CD14-positive monocyte (primary cell): ENCODE measurements around the gene KISS1R. TPM values are rescaled to one million over a fixed set of nuclear protein-coding genes. Genes with fewer than 3 reads are reported as not detected.
A peak's percentile ranks its signal among the peaks of the same experiment; 100 is the strongest.

Source experiments
- DNase-seq, 3 donors: peaks; one replicate each; pipeline ENCODE4 v3.0.0-alpha.2; 2011 to 2022
- H2AFZ ChIP-seq: 2 replicates; pipeline ENCODE4 v1.6.0; 2012; ENCODE audit warnings: mild to moderate bottlenecking, low read depth, low read length, inconsistent platforms; ENCODE audit not compliant: insufficient read depth, poor library complexity, severe bottlenecking
- H3K27ac ChIP-seq, 2 donors: 1 replicate in 1 of 2; 2 replicates in 1 of 2; pipeline ENCODE4 v1.5.1; 2012 to 2013; ENCODE audit warnings: low read length in 2 of 2, control low read depth in 1 of 2, inconsistent platforms in 1 of 2, low read depth in 1 of 2, mild to moderate bottlenecking in 1 of 2
- H3K27me3 ChIP-seq, 2 donors: one replicate each; pipeline versions ENCODE4 v1.6.0 to v1.6.1; 2011 to 2013; ENCODE audit warnings: low read length in 2 of 2; ENCODE audit not compliant: control insufficient read depth in 2 of 2, insufficient read depth in 2 of 2
- H3K36me3 ChIP-seq, 2 donors: replicated peaks in 1 of 2; 1 replicate in 1 of 2; 2 replicates in 1 of 2; pipeline versions ENCODE4 v1.5.1 to v1.6.1; 2012 to 2013; ENCODE audit warnings: low read length in 2 of 2, control low read depth in 1 of 2, inconsistent platforms in 1 of 2, mild to moderate bottlenecking in 1 of 2; ENCODE audit not compliant: insufficient read depth in 2 of 2, control insufficient read depth in 1 of 2
- H3K4me1 ChIP-seq, 2 donors: 1 replicate in 1 of 2; 2 replicates in 1 of 2; pipeline versions ENCODE4 v1.5.1 to v1.6.1; 2012 to 2013; ENCODE audit warnings: low read length in 2 of 2, control low read depth in 1 of 2, inconsistent platforms in 1 of 2, mild to moderate bottlenecking in 1 of 2, moderate library complexity in 1 of 2; ENCODE audit not compliant: insufficient read depth in 2 of 2, control insufficient read depth in 1 of 2
- H3K4me2 ChIP-seq: replicated peaks from 2 replicates; pipeline ENCODE3; 2012; ENCODE audit warnings: low read length, moderate library complexity, mild to moderate bottlenecking; ENCODE audit not compliant: poor library complexity, severe bottlenecking; ENCODE audit errors: extremely low read depth
- H3K4me3 ChIP-seq, 3 experiments: fragments of 200-600 bp in 1 of 3; sonication (generic) in 1 of 3; replicated peaks in 1 of 3; 1 replicate in 2 of 3; 2 replicates in 1 of 3; pipeline ENCODE4 v1.5.1; 2011 to 2013; ENCODE audit warnings: low read length in 3 of 3, mild to moderate bottlenecking in 3 of 3, control low read depth in 2 of 3, low read depth in 2 of 3, inconsistent platforms in 1 of 3, moderate library complexity in 1 of 3
- H3K79me2 ChIP-seq: 2 replicates; pipeline ENCODE4 v1.6.0; 2012; ENCODE audit warnings: mild to moderate bottlenecking, control low read depth, inconsistent platforms, low read length, moderate library complexity; ENCODE audit not compliant: insufficient read depth
- H3K9ac ChIP-seq: 2 replicates; pipeline ENCODE4 v1.6.0; 2017; ENCODE audit warnings: low read length, mild to moderate bottlenecking; ENCODE audit not compliant: insufficient read depth, poor library complexity, severe bottlenecking
- H3K9me3 ChIP-seq, 2 donors: replicated peaks in 1 of 2; 1 replicate in 1 of 2; 2 replicates in 1 of 2; pipeline versions ENCODE4 v1.5.1 to v1.6.1; 2012 to 2013; ENCODE audit warnings: low read length in 2 of 2, control low read depth in 1 of 2; ENCODE audit not compliant: control insufficient read depth in 1 of 2, insufficient read depth in 1 of 2
- H4K20me1 ChIP-seq: 2 replicates; pipeline ENCODE4 v1.6.0; 2012; ENCODE audit warnings: mild to moderate bottlenecking, low read length, control low read depth, moderate library complexity; ENCODE audit not compliant: insufficient read depth
- H3K27ac Mint-ChIP-seq, 7 donors: one replicate each; pipeline ENCODE4 v1.8.0; 2020; ENCODE audit warnings: mild to moderate bottlenecking in 7 of 7, mixed read lengths in 7 of 7, moderate library complexity in 6 of 7, inconsistent platforms in 2 of 7
- H3K27me3 Mint-ChIP-seq, 3 donors: one replicate each; pipeline ENCODE4 v1.8.0; 2021 to 2022; ENCODE audit warnings: low read depth in 3 of 3, mild to moderate bottlenecking in 3 of 3, mixed read lengths in 3 of 3, moderate library complexity in 3 of 3, inconsistent platforms in 1 of 3
- H3K36me3 Mint-ChIP-seq, 2 donors: one replicate each; pipeline ENCODE4 v1.8.0; 2020; ENCODE audit warnings: mixed read lengths in 2 of 2, inconsistent platforms in 1 of 2, mild to moderate bottlenecking in 1 of 2
- H3K4me1 Mint-ChIP-seq: one replicate; pipeline ENCODE4 v1.8.0; 2020; ENCODE audit warnings: mild to moderate bottlenecking, mixed read lengths
- H3K4me3 Mint-ChIP-seq, 2 donors: one replicate each; pipeline ENCODE4 v1.8.0; 2020; ENCODE audit warnings: mild to moderate bottlenecking in 2 of 2, mixed read lengths in 2 of 2, moderate library complexity in 1 of 2
- H3K9me3 Mint-ChIP-seq, 7 donors: one replicate each; pipeline ENCODE4 v1.8.0; 2020 to 2022; ENCODE audit warnings: mixed read lengths in 7 of 7, mild to moderate bottlenecking in 6 of 7, moderate library complexity in 6 of 7, inconsistent platforms in 2 of 7
- CTCF ChIP-seq: fragments of 200-600 bp; IDR thresholded peaks from one replicate; pipeline ENCODE4 v1.8.0; 2022; ENCODE audit warnings: antibody characterized with exemption, mild to moderate bottlenecking
- WGBS: methylation state at CpG from one replicate; pipeline ENCODE4 v1.1.5; 2013; ENCODE audit warnings: missing lambda C conversion rate; ENCODE audit not compliant: insufficient coverage; 5-methylcytosine and 5-hydroxymethylcytosine counted together
- intact Hi-C, 2 donors: fragments of 100-400 bp; cut with micrococcal nuclease; formaldehyde crosslinking; loops; one replicate each; pipeline versions ENCODE4 v1.15.0 to v1.15.1; 2023
- polyA plus RNA-seq, 3 donors: library from polyadenylated mRNA; depleted of rRNA in 1 of 3; unstranded in 2 of 3; stranded (reverse) in 1 of 3; fragments of 300-500 nt in 2 of 3; fragments of >200 nt in 1 of 3; fragmentation: Illumina TruSeq in 2 of 3; gene quantifications; 1 replicate in 2 of 3; 2 replicates in 1 of 3; pipeline ENCODE4 v1.2.3, GENCODE V29; 2012 to 2021

KISS1R gene
- polyA plus RNA-seq, 3 donors: not detected

GRCh38 chr19:938233-938923 is 21.2 kb downstream of the KISS1R start:
- H3K4me1 ChIP-seq: peaks cover 44 to 61% of the 10 kb centered on the region in 2 donors
- H2AFZ ChIP-seq: no peak overlapping the region
- no peak overlapping the region for H3K27ac ChIP-seq
- DNase-seq: no peak
- peaks cover 100% of the 10 kb centered on the region for H4K20me1 ChIP-seq
- H3K9ac ChIP-seq: no peak overlapping the region
- 90% methylated on average over 19 of the region's 23 CpGs for WGBS
- no peak overlapping the region for H3K4me3 ChIP-seq
- Mint-ChIP-seq H3K27me3 (peaks cover 0 to 1% (median 0%) of the 10 kb centered on the region in 3 donors), H3K4me1 (peaks cover 54% of the 10 kb centered on the region), H3K27ac (peak overlapping the region in 1 of 7 donors; percentile 26), H3K4me3 (no peak overlapping the region), H3K36me3 (peaks cover 28 to 53% of the 10 kb centered on the region in 2 donors), H3K9me3 (peaks cover 0 to 2% (median 0%) of the 10 kb centered on the region in 7 donors)
- H3K4me2 ChIP-seq: no peak overlapping the region
- H3K36me3 ChIP-seq: peaks cover 13 to 47% of the 10 kb centered on the region in 2 donors
- intact Hi-C loops: no loop called here
- no peaks in the 10 kb centered on the region for H3K27me3 ChIP-seq
- no peaks in the 10 kb centered on the region for H3K9me3 ChIP-seq
- TF ChIP-seq CTCF: no peak
- peaks cover 100% of the 10 kb centered on the region for H3K79me2 ChIP-seq

GRCh38 chr19:939439-939838 is 22.3 kb downstream of the KISS1R start:
- no peak overlapping the region for H3K4me3 Mint-ChIP-seq
- H3K27ac ChIP-seq: no peak overlapping the region
- peaks cover 31 to 59% of the 10 kb centered on the region in 2 donors for H3K36me3 Mint-ChIP-seq
- intact Hi-C loops: no loop called here
- H3K36me3 ChIP-seq: peaks cover 13 to 50% of the 10 kb centered on the region in 2 donors
- peak overlapping the region in 4 of 7 donors; percentile 30 to 78 (median 70) for H3K27ac Mint-ChIP-seq
- H3K4me2 ChIP-seq: no peak overlapping the region
- no peak for DNase-seq
- peaks cover 100% of the 10 kb centered on the region for H4K20me1 ChIP-seq
- no peak overlapping the region for H3K4me3 ChIP-seq
- H2AFZ ChIP-seq: no peak overlapping the region
- 95% methylated on average over 17 of the region's 22 CpGs for WGBS
- H3K4me1 ChIP-seq: peaks cover 34 to 51% of the 10 kb centered on the region in 2 donors
- peaks cover 0 to 1% (median 0%) of the 10 kb centered on the region in 3 donors for H3K27me3 Mint-ChIP-seq
- no peaks in the 10 kb centered on the region for H3K9me3 ChIP-seq
- H3K4me1 Mint-ChIP-seq: peaks cover 47% of the 10 kb centered on the region
- peaks cover 0 to 2% (median 0%) of the 10 kb centered on the region in 7 donors for H3K9me3 Mint-ChIP-seq
- no peak overlapping the region for H3K9ac ChIP-seq
- TF ChIP-seq CTCF: no peak
- no peaks in the 10 kb centered on the region for H3K27me3 ChIP-seq
- peaks cover 100% of the 10 kb centered on the region for H3K79me2 ChIP-seq
